Stomach smooth muscle (tissue), 2 donors: ENCODE measurements around the gene B4GALT6.

Experiments used
- H3K27ac ChIP-seq: one replicate; pipeline ENCODE4 v1.7.0; 2013; ENCODE audit warnings: mild to moderate bottlenecking, low read length, inconsistent platforms
- H3K27me3 ChIP-seq, 2 donors: one replicate each; pipeline ENCODE4 v1.7.0; 2013; ENCODE audit warnings: low read length in 2 of 2; ENCODE audit not compliant: insufficient read depth in 2 of 2, control insufficient read depth in 1 of 2
- H3K36me3 ChIP-seq, 2 donors: one replicate each; pipeline ENCODE4 v1.7.0; 2013; ENCODE audit warnings: low read length in 2 of 2; ENCODE audit not compliant: control insufficient read depth in 2 of 2, insufficient read depth in 2 of 2
- H3K4me1 ChIP-seq: one replicate; pipeline ENCODE4 v1.7.0; 2013; ENCODE audit warnings: low read length; ENCODE audit not compliant: control insufficient read depth, insufficient read depth
- H3K4me3 ChIP-seq, 2 donors: one replicate each; pipeline ENCODE4 v1.7.0; 2013; ENCODE audit warnings: low read length in 2 of 2
- H3K9ac ChIP-seq, 2 donors: one replicate each; pipeline ENCODE4 v1.7.0; 2013; ENCODE audit warnings: low read length in 2 of 2, mild to moderate bottlenecking in 1 of 2
- H3K9me3 ChIP-seq, 2 donors: one replicate each; pipeline ENCODE4 v1.7.0; 2013; ENCODE audit warnings: low read length in 2 of 2; ENCODE audit not compliant: control insufficient read depth in 2 of 2
- donor health status: healthy.
- donor health status: Pancreatic carcinoma.

The B4GALT6 gene

GRCh38 chr18:31649449-31649848 lies 34.9 kb downstream of the B4GALT6 start:
- no peaks in the 10 kb centered on the region for H3K27me3 ChIP-seq
- no peaks in the 10 kb centered on the region for H3K36me3 ChIP-seq
- H3K4me1 ChIP-seq, result no peaks in the 10 kb centered on the region
- H3K27ac ChIP-seq, result no peak overlapping the region
- no peak overlapping the region for H3K9ac ChIP-seq
- no peaks in the 10 kb centered on the region for H3K9me3 ChIP-seq
- no peak overlapping the region for H3K4me3 ChIP-seq

- H3K9me3 ChIP-seq, result no peaks in the 10 kb centered on the region
- no peaks in the 10 kb centered on the region for H3K4me1 ChIP-seq
- H3K27me3 ChIP-seq, result no peaks in the 10 kb centered on the region
- H3K4me3 ChIP-seq, result no peak overlapping the region
- no peaks in the 10 kb centered on the region for H3K36me3 ChIP-seq
- no peak overlapping the region for H3K27ac ChIP-seq
- H3K9ac ChIP-seq, result no peak overlapping the region
Measured at GRCh38 chr18:31648966-31649429, 35.4 kb downstream of the B4GALT6 start.

- Histone ChIP-seq H3K9me3 (no peaks in the 10 kb centered on the region), H3K9ac (no peak overlapping the region), H3K27me3 (no peaks in the 10 kb centered on the region), H3K36me3 (no peaks in the 10 kb centered on the region), H3K4me1 (no peaks in the 10 kb centered on the region), H3K4me3 (no peak overlapping the region), H3K27ac (no peak overlapping the region)
Measured at GRCh38 chr18:31648458-31648857, 35.9 kb downstream of the B4GALT6 start.

GRCh38 chr18:31647127-31647753 lies 37.1 kb downstream of the B4GALT6 start:
- Histone ChIP-seq H3K4me1 (no peaks in the 10 kb centered on the region), H3K9ac (no peak overlapping the region), H3K4me3 (no peak overlapping the region), H3K27me3 (no peaks in the 10 kb centered on the region), H3K9me3 (no peaks in the 10 kb centered on the region), H3K27ac (no peak overlapping the region), H3K36me3 (no peaks in the 10 kb centered on the region)

- Histone ChIP-seq H3K4me3 (no peak overlapping the region), H3K27ac (no peak overlapping the region), H3K4me1 (no peaks in the 10 kb centered on the region), H3K9me3 (no peaks in the 10 kb centered on the region), H3K27me3 (no peaks in the 10 kb centered on the region), H3K9ac (no peak overlapping the region), H3K36me3 (no peaks in the 10 kb centered on the region)
Measured at GRCh38 chr18:31646332-31647126, 37.9 kb downstream of the B4GALT6 start.

DNA sequence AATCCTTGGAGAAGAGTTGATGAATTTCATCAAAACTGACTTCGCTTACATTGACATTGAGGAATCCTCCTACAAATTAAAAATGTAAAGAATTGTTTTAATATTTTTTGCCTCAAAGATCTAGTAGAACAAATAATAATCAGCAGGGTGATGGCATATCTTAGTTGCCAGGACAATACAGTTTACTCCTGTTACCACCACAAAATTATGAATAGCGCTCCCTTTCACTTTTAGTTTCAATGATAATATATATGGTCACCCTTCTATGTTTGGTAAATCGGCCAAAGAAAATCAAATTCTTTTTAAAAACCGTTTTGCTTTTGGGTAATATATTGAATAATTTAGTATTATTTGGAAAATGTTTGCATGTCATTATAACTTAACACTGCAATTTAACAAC lies 39.0 kb downstream of the B4GALT6 start:
- Histone ChIP-seq H3K4me3 (no peak overlapping the region), H3K4me1 (no peaks in the 10 kb centered on the region), H3K27ac (no peak overlapping the region), H3K9ac (no peak overlapping the region), H3K36me3 (no peaks in the 10 kb centered on the region), H3K9me3 (no peaks in the 10 kb centered on the region), H3K27me3 (no peaks in the 10 kb centered on the region)

- no peak overlapping the region for H3K9ac ChIP-seq
- H3K36me3 ChIP-seq, result no peaks in the 10 kb centered on the region
- H3K4me1 ChIP-seq, result no peaks in the 10 kb centered on the region
- no peaks in the 10 kb centered on the region for H3K9me3 ChIP-seq
- H3K27ac ChIP-seq, result no peak overlapping the region
- no peak overlapping the region for H3K4me3 ChIP-seq
- no peaks in the 10 kb centered on the region for H3K27me3 ChIP-seq
Measured at GRCh38 chr18:31643003-31643402, 41.4 kb downstream of the B4GALT6 start.

DNA sequence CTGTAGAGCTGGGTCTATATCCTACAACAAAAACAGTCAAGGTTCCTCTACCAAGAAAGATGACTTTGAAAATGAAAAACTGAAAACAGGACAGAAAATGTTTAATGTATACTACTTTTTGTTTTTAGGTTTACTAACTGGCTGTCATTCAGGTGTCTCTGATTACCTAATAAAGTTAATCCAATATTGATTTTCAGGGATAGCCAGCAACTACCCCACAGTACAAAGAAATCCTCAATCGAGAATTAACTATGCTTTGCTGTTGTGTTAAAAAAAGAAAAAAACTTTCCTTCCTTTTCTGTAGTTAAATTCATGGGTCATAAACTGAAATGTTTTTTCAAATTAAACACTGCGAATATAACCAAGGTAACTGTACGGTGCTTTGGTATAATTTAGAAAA lies 46.9 kb downstream of the B4GALT6 start:
- Histone ChIP-seq H3K27ac (no peak overlapping the region), H3K36me3 (no peaks in the 10 kb centered on the region), H3K4me1 (no peaks in the 10 kb centered on the region), H3K4me3 (no peak overlapping the region), H3K9ac (no peak overlapping the region), H3K9me3 (no peaks in the 10 kb centered on the region), H3K27me3 (no peaks in the 10 kb centered on the region)

DNA sequence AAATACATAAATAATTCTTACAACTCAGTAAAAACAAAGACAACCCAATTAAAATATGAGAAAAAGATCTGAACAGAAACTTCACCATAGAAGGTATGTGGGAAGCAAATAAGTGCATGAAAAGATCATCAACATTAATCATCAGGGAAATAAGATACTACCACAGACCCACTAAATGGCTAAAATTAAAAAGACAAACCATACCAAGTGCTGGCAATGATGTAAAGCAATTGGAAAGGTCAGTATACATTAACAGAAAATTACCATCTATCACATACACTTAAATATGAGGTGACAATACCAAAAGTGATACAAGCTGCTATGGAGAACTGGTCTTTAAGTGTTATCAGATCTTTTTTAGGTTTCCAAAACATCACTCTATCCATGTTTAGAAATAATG lies 48.0 kb downstream of the B4GALT6 start:
- Histone ChIP-seq H3K27me3 (no peaks in the 10 kb centered on the region), H3K9me3 (no peaks in the 10 kb centered on the region), H3K4me1 (no peaks in the 10 kb centered on the region), H3K36me3 (no peaks in the 10 kb centered on the region), H3K4me3 (no peak overlapping the region), H3K9ac (no peak overlapping the region), H3K27ac (no peak overlapping the region)

DNA sequence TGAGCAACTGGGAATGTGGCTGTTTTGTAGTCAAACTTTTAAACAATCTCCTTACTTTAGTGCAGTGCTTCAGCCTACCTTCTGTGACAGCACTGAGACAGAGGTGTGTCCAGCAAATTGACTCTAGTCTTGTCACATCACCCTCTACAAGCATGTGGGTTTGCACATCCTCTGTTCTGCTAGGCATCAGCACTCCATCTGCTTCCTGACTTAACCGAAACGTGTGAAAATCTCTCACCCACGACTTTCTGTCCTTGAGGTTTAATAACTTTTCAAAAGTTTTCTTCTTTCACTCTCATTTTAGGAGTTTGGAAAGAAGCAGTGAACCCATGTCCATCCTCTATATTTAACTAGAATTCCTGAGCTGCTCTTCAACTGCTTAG lies 50.1 kb downstream of the B4GALT6 start:
- no peaks in the 10 kb centered on the region for H3K4me1 ChIP-seq
- H3K27ac ChIP-seq, result no peak overlapping the region
- no peaks in the 10 kb centered on the region for H3K27me3 ChIP-seq
- no peak overlapping the region for H3K4me3 ChIP-seq
- H3K9me3 ChIP-seq, result no peaks in the 10 kb centered on the region
- H3K9ac ChIP-seq, result no peak overlapping the region
- H3K36me3 ChIP-seq, result no peaks in the 10 kb centered on the region
